Transverse colon (tissue), 3 donors: Measurements from ENCODE around the gene ANKRD52.

Experiments used
- CTCF ChIP-seq, 5 experiments: fragments of 200-600 bp in 3 of 5; fragments of 450-650 bp in 2 of 5; sonication (generic) in 3 of 5; IDR thresholded peaks; 1 replicate in 2 of 5; 2 replicates in 3 of 5; pipeline ENCODE4 v1.5.1; 2016 to 2017; ENCODE audit warnings: antibody characterized with exemption in 5 of 5, inconsistent platforms in 3 of 5, mild to moderate bottlenecking in 2 of 5, moderate library complexity in 1 of 5
- EP300 ChIP-seq: sonication (generic); formaldehyde crosslinking; IDR thresholded peaks from one replicate; pipeline ENCODE4 v1.6.1; 2017; ENCODE audit warnings: antibody characterized with exemption, low read depth
- POLR2A ChIP-seq: fragments of 450-650 bp; IDR thresholded peaks from one replicate; pipeline ENCODE4 v1.6.1; 2016; ENCODE audit warnings: antibody characterized with exemption, mild to moderate bottlenecking, moderate library complexity

GRCh38 chr12:56280849-56281248 lies 22.7 kb upstream of the ANKRD52 start:
- TF ChIP-seq CTCF (IDR thresholded peaks at IDR 0.05): no peak
- TF ChIP-seq POLR2A: no peak
- no peak for TF ChIP-seq EP300
